ENCODE data around the gene ABHD2.

Gene ABHD2

GRCh38 chr15:89205991-89206585 is 117.8 kb downstream of the ABHD2 start:
- no peak overlapping the region for H3K27ac Mint-ChIP-seq
- no peak for TF ChIP-seq CTCF (IDR thresholded peaks at IDR 0.05; ENCODE audit: unreplicated experiment in 3 of 3)

GRCh38 chr15:89206908-89207331 is 118.7 kb downstream of the ABHD2 start:
- peak; percentile 95 to 97 (median 96) for TF ChIP-seq CTCF (IDR thresholded peaks at IDR 0.05; ENCODE audit: unreplicated experiment in 3 of 3)
- Mint-ChIP-seq H3K27me3 (ENCODE audit: low read depth) (no peaks in the 10 kb centered on the region), H3K27ac (no peak overlapping the region), H3K36me3 (ENCODE audit: low read depth) (no peaks in the 10 kb centered on the region), H3K4me3 (no peak overlapping the region), H3K9me3 (no peaks in the 10 kb centered on the region), H3K4me1 (peaks cover 6% of the 10 kb centered on the region)

More at GRCh38 chr15:89205991-89206585, 117.8 kb downstream of the ABHD2 start:
- Mint-ChIP-seq H3K4me1 (peaks cover 6% of the 10 kb centered on the region), H3K9me3 (no peaks in the 10 kb centered on the region), H3K36me3 (ENCODE audit: low read depth) (peaks cover 3% of the 10 kb centered on the region), H3K27me3 (ENCODE audit: low read depth) (no peaks in the 10 kb centered on the region), H3K4me3 (no peak overlapping the region)

GRCh38 chr15:89208256-89208655 is 120.0 kb downstream of the ABHD2 start:
- H3K27ac Mint-ChIP-seq: no peak overlapping the region
- peaks cover 7% of the 10 kb centered on the region for H3K4me1 Mint-ChIP-seq
- H3K27me3 Mint-ChIP-seq (ENCODE audit: low read depth): no peaks in the 10 kb centered on the region
- no peaks in the 10 kb centered on the region for H3K36me3 Mint-ChIP-seq (ENCODE audit: low read depth)
- no peak overlapping the region for H3K4me3 Mint-ChIP-seq
- TF ChIP-seq CTCF (IDR thresholded peaks at IDR 0.05; ENCODE audit: unreplicated experiment in 3 of 3): no peak
- H3K9me3 Mint-ChIP-seq: no peaks in the 10 kb centered on the region

- H3K4me1 Mint-ChIP-seq: peaks cover 12% of the 10 kb centered on the region
- no peaks in the 10 kb centered on the region for H3K27me3 Mint-ChIP-seq (ENCODE audit: low read depth)
- H3K4me3 Mint-ChIP-seq: no peak overlapping the region
- H3K36me3 Mint-ChIP-seq (ENCODE audit: low read depth): no peaks in the 10 kb centered on the region
- TF ChIP-seq CTCF (IDR thresholded peaks at IDR 0.05; ENCODE audit: unreplicated experiment in 3 of 3): no peak
- H3K9me3 Mint-ChIP-seq: no peaks in the 10 kb centered on the region
- H3K27ac Mint-ChIP-seq: no peak overlapping the region
Measured at GRCh38 chr15:89209057-89209456, 120.8 kb downstream of the ABHD2 start.

GRCh38 chr15:89211678-89212170 is 123.5 kb downstream of the ABHD2 start:
- Mint-ChIP-seq H3K27ac (no peak overlapping the region), H3K36me3 (ENCODE audit: low read depth) (no peaks in the 10 kb centered on the region), H3K27me3 (ENCODE audit: low read depth) (peaks cover 8% of the 10 kb centered on the region), H3K4me1 (peaks cover 11% of the 10 kb centered on the region), H3K9me3 (no peaks in the 10 kb centered on the region), H3K4me3 (no peak overlapping the region)
- no peak for TF ChIP-seq CTCF (IDR thresholded peaks at IDR 0.05; ENCODE audit: unreplicated experiment in 3 of 3)

- Mint-ChIP-seq H3K36me3 (ENCODE audit: low read depth) (no peaks in the 10 kb centered on the region), H3K27me3 (ENCODE audit: low read depth) (peaks cover 8% of the 10 kb centered on the region)
- no peak for TF ChIP-seq CTCF (IDR thresholded peaks at IDR 0.05; ENCODE audit: unreplicated experiment in 3 of 3)
Measured at GRCh38 chr15:89215627-89216026, 127.4 kb downstream of the ABHD2 start.

More at GRCh38 chr15:89215627-89216026, 127.4 kb downstream of the ABHD2 start:
- Mint-ChIP-seq H3K9me3 (no peaks in the 10 kb centered on the region), H3K4me1 (peaks cover 6% of the 10 kb centered on the region), H3K4me3 (no peak overlapping the region), H3K27ac (no peak overlapping the region)
